PFSK-1 (cell line): ENCODE data around the gene NACC2.

Experiments used
- POLR2AphosphoS5 ChIP-seq: IDR thresholded peaks from 2 replicates; pipeline ENCODE4 v1.6.1; 2012; ENCODE audit warnings: low read depth, mild to moderate bottlenecking, control low read depth, low read length, moderate library complexity
- TAF1 ChIP-seq: IDR thresholded peaks from 2 replicates; pipeline ENCODE4 v1.6.1; 2012; ENCODE audit warnings: low read length, control low read depth, borderline replicate concordance; ENCODE audit not compliant: insufficient read depth

GRCh38 chr9:135989722-135990467, 105.2 kb downstream of the NACC2 start:
- TF ChIP-seq TAF1, result no peak
- TF ChIP-seq POLR2AphosphoS5, result no peak
